HEK293 (cell line): ENCODE measurements around the gene ADAMTSL3.

Experiments used
- CTCF ChIA-PET: fragments of 350-600 bp; formaldehyde crosslinking; extraction: SDS; loops from one replicate; lab custom pipeline; 2021; ENCODE audit warnings: antibody characterized with exemption; lab: Yijun Ruan, JAX
- POLR2A ChIA-PET: fragments of 300-600 bp; formaldehyde crosslinking; extraction: SDS; loops from one replicate; lab custom pipeline; 2020; ENCODE audit warnings: antibody characterized with exemption, inconsistent platforms; lab: Yijun Ruan, JAX
- H3K27ac ChIP-seq: fragments of 200-500 bp; sonication (Bioruptor generic); 2 replicates; pipeline ENCODE4 v1.5.1; 2014; ENCODE audit warnings: low read depth, low read length, control low read depth, inconsistent platforms; ENCODE audit errors: extremely low read depth
- H3K36me3 ChIP-seq, 2 experiments: fragments of 200-500 bp in 1 of 2; sonication (Bioruptor generic) in 1 of 2; 1 replicate in 1 of 2; 2 replicates in 1 of 2; pipeline ENCODE4 v1.5.1; 2014 to 2017; ENCODE audit warnings: inconsistent platforms in 2 of 2, low read length in 2 of 2; ENCODE audit not compliant: control insufficient read depth in 2 of 2, insufficient read depth in 1 of 2
- H3K4me1 ChIP-seq: fragments of 200-500 bp; sonication (Bioruptor generic); 2 replicates; pipeline ENCODE4 v1.5.1; 2014; ENCODE audit warnings: mild to moderate bottlenecking, low read length, inconsistent platforms; ENCODE audit not compliant: control insufficient read depth, insufficient read depth
- H3K4me3 ChIP-seq: 2 replicates; pipeline ENCODE4 v1.5.1; 2011; ENCODE audit warnings: low read depth, mild to moderate bottlenecking, control low read depth, low read length, moderate library complexity
- H3K9me3 ChIP-seq: fragments of 200-500 bp; sonication (Bioruptor generic); 2 replicates; pipeline ENCODE4 v1.5.1; 2014; ENCODE audit warnings: low read depth, low read length, inconsistent platforms; ENCODE audit not compliant: control insufficient read depth, insufficient read depth
- BCL11A ChIP-seq: fragments of 450-650 bp; formaldehyde crosslinking; IDR thresholded peaks from 2 replicates; pipeline ENCODE4 v1.5.1; 2016; ENCODE audit warnings: low read depth, missing biosample characterization, missing genetic modification characterization
- HOXD13 ChIP-seq: sonication (generic); formaldehyde crosslinking; IDR thresholded peaks from 2 replicates; pipeline ENCODE4 v1.8.0; 2022; ENCODE audit warnings: missing genetic modification reagents, borderline replicate concordance
- KLF9 ChIP-seq: fragments of 450-650 bp; formaldehyde crosslinking; IDR thresholded peaks from 2 replicates; pipeline ENCODE4 v1.5.1; 2016; ENCODE audit warnings: missing biosample characterization, missing genetic modification characterization, low read depth
- PRDM10 ChIP-seq: fragments of 450-650 bp; formaldehyde crosslinking; IDR thresholded peaks from 2 replicates; pipeline ENCODE4 v1.5.1; 2016; ENCODE audit warnings: missing biosample characterization, missing genetic modification characterization
- SCRT1 ChIP-seq: fragments of 450-650 bp; formaldehyde crosslinking; IDR thresholded peaks from 2 replicates; pipeline ENCODE4 v1.5.1; 2016; ENCODE audit warnings: missing biosample characterization, missing genetic modification characterization, borderline replicate concordance
- TCF7L2 ChIP-seq: IDR thresholded peaks from 2 replicates; pipeline ENCODE4 v1.6.1; 2011; ENCODE audit warnings: low read depth, mild to moderate bottlenecking, inconsistent platforms, low read length, moderate library complexity, borderline replicate concordance
- TSHZ1 ChIP-seq: fragments of 450-650 bp; formaldehyde crosslinking; IDR thresholded peaks from 2 replicates; pipeline ENCODE4 v1.5.1; 2016; ENCODE audit warnings: missing biosample characterization, missing genetic modification characterization, borderline replicate concordance
- ZBTB6 ChIP-seq: fragments of 450-650 bp; formaldehyde crosslinking; IDR thresholded peaks from 2 replicates; pipeline ENCODE4 v1.5.1; 2017; ENCODE audit warnings: missing biosample characterization, missing genetic modification characterization
- ZFP41 ChIP-seq: fragments of 450-650 bp; formaldehyde crosslinking; IDR thresholded peaks from 2 replicates; pipeline ENCODE4 v1.5.1; 2016; ENCODE audit warnings: missing biosample characterization, missing genetic modification characterization, borderline replicate concordance
- ZNF112 ChIP-seq: fragments of 450-650 bp; formaldehyde crosslinking; IDR thresholded peaks from 2 replicates; pipeline ENCODE4 v1.5.0; 2017; ENCODE audit warnings: missing biosample characterization, missing genetic modification characterization
- ZNF16 ChIP-seq: fragments of 450-650 bp; formaldehyde crosslinking; IDR thresholded peaks from 2 replicates; pipeline ENCODE4 v1.5.1; 2016; ENCODE audit warnings: low read depth, missing biosample characterization, missing genetic modification characterization
- ZNF184 ChIP-seq: fragments of 450-650 bp; IDR thresholded peaks from 2 replicates; pipeline ENCODE4 v1.5.1; 2018; ENCODE audit warnings: missing biosample characterization, mild to moderate bottlenecking, missing genetic modification characterization
- ZNF292 ChIP-seq: fragments of 450-650 bp; formaldehyde crosslinking; IDR thresholded peaks from 2 replicates; pipeline ENCODE4 v1.5.1; 2016; ENCODE audit warnings: low read depth, missing biosample characterization, missing genetic modification characterization, borderline replicate concordance
- ZNF423 ChIP-seq: fragments of 450-650 bp; formaldehyde crosslinking; IDR thresholded peaks from 2 replicates; pipeline ENCODE4 v1.5.1; 2016; ENCODE audit warnings: missing biosample characterization, missing genetic modification characterization
- ZNF501 ChIP-seq: fragments of 450-650 bp; formaldehyde crosslinking; IDR thresholded peaks from 2 replicates; pipeline ENCODE4 v1.5.1; 2016; ENCODE audit warnings: missing biosample characterization, missing genetic modification characterization
- ZNF626 ChIP-seq: fragments of 450-650 bp; sonication (Bioruptor Pico); formaldehyde crosslinking; IDR thresholded peaks from 2 replicates; pipeline ENCODE4 v1.5.1; 2018; ENCODE audit warnings: missing biosample characterization, missing genetic modification characterization, inconsistent platforms
- ZNF629 ChIP-seq: fragments of 450-650 bp; formaldehyde crosslinking; IDR thresholded peaks from 2 replicates; pipeline ENCODE4 v1.5.1; 2017; ENCODE audit warnings: missing biosample characterization, missing genetic modification characterization
- ZSCAN30 ChIP-seq: fragments of 450-650 bp; IDR thresholded peaks from 2 replicates; pipeline ENCODE4 v1.5.1; 2018; ENCODE audit warnings: missing biosample characterization, mild to moderate bottlenecking, missing genetic modification characterization, moderate library complexity
- TF ChIP-seq, protein P1 (sequence below): fragments of 450-650 bp; formaldehyde crosslinking; IDR thresholded peaks from 2 replicates; pipeline ENCODE4 v1.5.1; 2016; ENCODE audit warnings: missing biosample characterization, missing genetic modification characterization
- TF ChIP-seq, protein P2 (sequence below): fragments of 450-650 bp; IDR thresholded peaks from 2 replicates; pipeline ENCODE4 v1.5.1; 2018; ENCODE audit warnings: missing biosample characterization, mild to moderate bottlenecking, missing genetic modification characterization

The ADAMTSL3 gene

GRCh38 chr15:83940136-83940535 is 286.2 kb downstream of the ADAMTSL3 start:
- no peaks in the 10 kb centered on the region; the same call in 1 of the 2 replicates for H3K9me3 ChIP-seq
- no peak for TF ChIP-seq TSHZ1 (tag by site-specific recombination)
- no peak for TF ChIP-seq ZNF501 (tag by site-specific recombination)
- no peak for TF ChIP-seq ZNF629 (tag by site-specific recombination)
- no peak for TF ChIP-seq ZNF423 (tag by site-specific recombination)
- TF ChIP-seq, protein P1, sequence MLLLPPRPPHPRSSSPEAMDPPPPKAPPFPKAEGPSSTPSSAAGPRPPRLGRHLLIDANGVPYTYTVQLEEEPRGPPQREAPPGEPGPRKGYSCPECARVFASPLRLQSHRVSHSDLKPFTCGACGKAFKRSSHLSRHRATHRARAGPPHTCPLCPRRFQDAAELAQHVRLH (tag by site-specific recombination): no peak
- no peak for TF ChIP-seq TCF7L2
- TF ChIP-seq PRDM10 (tag by site-specific recombination): no peak
- no peak for TF ChIP-seq ZBTB6 (tag by site-specific recombination)
- TF ChIP-seq ZSCAN30: no peak
- no peak for TF ChIP-seq HOXD13 (CRISPR knock-in tag)
- no peak for TF ChIP-seq ZNF292 (tag by site-specific recombination)
- TF ChIP-seq SCRT1 (tag by site-specific recombination): no peak
- TF ChIP-seq, protein P2, sequence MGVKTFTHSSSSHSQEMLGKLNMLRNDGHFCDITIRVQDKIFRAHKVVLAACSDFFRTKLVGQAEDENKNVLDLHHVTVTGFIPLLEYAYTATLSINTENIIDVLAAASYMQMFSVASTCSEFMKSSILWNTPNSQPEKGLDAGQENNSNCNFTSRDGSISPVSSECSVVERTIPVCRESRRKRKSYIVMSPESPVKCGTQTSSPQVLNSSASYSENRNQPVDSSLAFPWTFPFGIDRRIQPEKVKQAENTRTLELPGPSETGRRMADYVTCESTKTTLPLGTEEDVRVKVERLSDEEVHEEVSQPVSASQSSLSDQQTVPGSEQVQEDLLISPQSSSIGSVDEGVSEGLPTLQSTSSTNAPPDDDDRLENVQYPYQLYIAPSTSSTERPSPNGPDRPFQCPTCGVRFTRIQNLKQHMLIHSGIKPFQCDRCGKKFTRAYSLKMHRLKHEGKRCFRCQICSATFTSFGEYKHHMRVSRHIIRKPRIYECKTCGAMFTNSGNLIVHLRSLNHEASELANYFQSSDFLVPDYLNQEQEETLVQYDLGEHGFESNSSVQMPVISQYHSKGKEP (tag by site-specific recombination): no peak
- TF ChIP-seq, all 188 proteins: peak for 0
- no peaks in the 10 kb centered on the region for H3K4me1 ChIP-seq
- H3K27ac ChIP-seq: no peak overlapping the region
- ChIA-PET POLR2A (no interaction called here), CTCF (no interaction called here)
- no peaks in the 10 kb centered on the region for H3K36me3 ChIP-seq
- no peak overlapping the region for H3K4me3 ChIP-seq

DNA sequence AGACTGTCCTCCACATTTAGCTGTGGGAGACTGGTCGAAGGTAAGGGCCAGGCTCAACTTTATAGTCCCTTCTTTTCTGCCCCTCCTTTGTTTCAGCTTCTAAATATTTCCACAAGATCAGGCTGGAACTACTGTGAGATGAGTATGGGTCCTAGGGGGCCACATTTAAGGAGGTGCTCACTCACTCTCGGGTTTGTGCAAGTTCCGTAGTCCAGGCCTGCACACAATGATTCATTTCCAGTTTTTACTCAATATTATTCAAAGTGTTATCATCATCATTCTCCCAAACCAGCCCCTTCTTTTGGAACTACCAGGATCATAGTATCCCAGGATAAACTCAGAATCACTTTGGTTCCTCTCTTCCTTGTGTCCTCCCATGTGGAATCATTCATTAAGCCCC is 289.1 kb downstream of the ADAMTSL3 start:
- POLR2A ChIA-PET: no interaction called here
- H3K4me3 ChIP-seq: no peak overlapping the region
- H3K36me3 ChIP-seq: no peaks in the 10 kb centered on the region
- H3K9me3 ChIP-seq: no peaks in the 10 kb centered on the region
- CTCF ChIA-PET: no interaction called here
- H3K4me1 ChIP-seq: no peaks in the 10 kb centered on the region
- no peak overlapping the region for H3K27ac ChIP-seq
- TF ChIP-seq TSHZ1 (tag by site-specific recombination): no peak
- TF ChIP-seq ZNF184 (tag by site-specific recombination): no peak
- no peak for TF ChIP-seq ZNF112
- TF ChIP-seq ZNF292 (tag by site-specific recombination): no peak
- no peak for TF ChIP-seq ZNF626 (tag by site-specific recombination)
- TF ChIP-seq ZFP41 (tag by site-specific recombination): no peak
- no peak for TF ChIP-seq KLF9
- TF ChIP-seq ZNF629 (tag by site-specific recombination): no peak
- TF ChIP-seq ZNF16 (tag by site-specific recombination): no peak
- TF ChIP-seq BCL11A (tag by site-specific recombination): no peak
